OCI-LY7 (cell line): ENCODE data around the gene FOXK1. TPM values are rescaled to one million over a fixed set of nuclear protein-coding genes. Genes with fewer than 3 reads are reported as not detected.

Experiments
- BruUV-seq: library from RNA; stranded (reverse); fragments of 400-500 nt; replicated peaks from 2 replicates; lab custom pipeline; 2021; lab: Mats Ljungman, UMichigan
- CTCF ChIA-PET: fragments of 300-600 bp; sonication (Branson Sonifier 250); formaldehyde crosslinking; loops from one replicate; lab custom pipeline; 2022; ENCODE audit warnings: antibody characterized with exemption; ENCODE audit not compliant: unreplicated experiment; lab: Charles Lee
- POLR2A ChIA-PET: fragments of 300-600 bp; sonication (Branson Sonifier 250); formaldehyde crosslinking; loops from one replicate; lab custom pipeline; 2022; ENCODE audit warnings: antibody characterized with exemption; lab: Charles Lee
- DNase-seq: peaks from one replicate; pipeline ENCODE4 v3.0.0-alpha.2; 2015; ENCODE audit warnings: low spot score
- H2AFZ ChIP-seq: fragments of 200-600 bp; sonication (generic), shearing (Covaris generic); 2 replicates; pipeline ENCODE4 v1.6.1; 2014; ENCODE audit warnings: mild to moderate bottlenecking, antibody characterized with exemption, low read length, moderate library complexity
- H3K27ac ChIP-seq: fragments of 200-600 bp; sonication (generic); 2 replicates; pipeline ENCODE4 v1.5.1; 2014; ENCODE audit warnings: mixed run types, low read depth, mild to moderate bottlenecking, moderate library complexity, low read length, inconsistent platforms; ENCODE audit not compliant: poor library complexity, severe bottlenecking
- H3K36me3 ChIP-seq: fragments of 200-600 bp; sonication (generic); 2 replicates; pipeline ENCODE4 v1.6.1; 2014; ENCODE audit warnings: mild to moderate bottlenecking, antibody characterized with exemption, low read length, moderate library complexity, mixed read lengths; ENCODE audit not compliant: insufficient read depth
- H3K4me1 ChIP-seq: fragments of 200-600 bp; sonication (generic); 2 replicates; pipeline ENCODE4 v1.5.1; 2014; ENCODE audit warnings: mild to moderate bottlenecking, low read length; ENCODE audit not compliant: insufficient read depth, poor library complexity, severe bottlenecking
- H3K4me2 ChIP-seq: fragments of 200-600 bp; sonication (generic); 2 replicates; pipeline ENCODE4 v1.6.1; 2014; ENCODE audit warnings: mild to moderate bottlenecking, low read length
- H3K4me3 ChIP-seq: fragments of 200-600 bp; sonication (generic); 2 replicates; pipeline ENCODE4 v1.5.1; 2014; ENCODE audit warnings: mild to moderate bottlenecking, low read depth, low read length; ENCODE audit not compliant: poor library complexity, severe bottlenecking
- H3K79me2 ChIP-seq: fragments of 200-600 bp; sonication (generic); 2 replicates; pipeline ENCODE4 v1.6.1; 2016; ENCODE audit warnings: low read depth, mild to moderate bottlenecking, low read length, moderate library complexity, mixed read lengths; ENCODE audit not compliant: insufficient read depth
- H3K9me2 ChIP-seq: fragments of 200-600 bp; sonication (generic); 2 replicates; pipeline ENCODE4 v1.6.1; 2016; ENCODE audit warnings: mild to moderate bottlenecking, low read length, mixed read lengths; ENCODE audit not compliant: insufficient read depth
- H3K9me3 ChIP-seq: fragments of 200-600 bp; sonication (generic); 2 replicates; pipeline ENCODE4 v1.6.1; 2014; ENCODE audit warnings: mild to moderate bottlenecking, mixed run types, low read length, mixed read lengths
- H4K20me1 ChIP-seq: fragments of 200-600 bp; sonication (generic); 2 replicates; pipeline ENCODE4 v1.6.1; 2014; ENCODE audit warnings: mild to moderate bottlenecking, antibody characterized with exemption, low read length, moderate library complexity, mixed read lengths; ENCODE audit not compliant: insufficient read depth
- EZH2phosphoT487 ChIP-seq: fragments of 200-600 bp; sonication (generic); IDR thresholded peaks from 2 replicates; pipeline ENCODE4 v1.6.1; 2018; ENCODE audit warnings: low read depth, borderline replicate concordance, mild to moderate bottlenecking, mixed run types, antibody characterized with exemption, low read length, moderate library complexity, mixed read lengths
- intact Hi-C: fragments of 100-400 bp; cut with micrococcal nuclease; formaldehyde crosslinking; loops from one replicate; pipeline ENCODE4 v1.10.0; 2022; ENCODE audit not compliant: unreplicated experiment
- total RNA-seq, 2 experiments: library from RNA; depleted of rRNA in 1 of 2; stranded (reverse); fragments of >200 nt in 1 of 2; shearing (Covaris generic) in 1 of 2; gene quantifications; 2 replicates each; pipeline ENCODE4 v1.2.3, GENCODE V29; 2014 to 2022
- TF ChIP-seq, protein P1 (sequence below): fragments of 200-600 bp; sonication (generic); conservative IDR thresholded peaks from 2 replicates; pipeline ENCODE4 v1.5.1; 2014; ENCODE audit warnings: mild to moderate bottlenecking, antibody characterized with exemption, low read length, moderate library complexity, mixed read lengths

The FOXK1 gene
- total RNA-seq, 2 experiments from 2014 or later, result 17.3 to 34.5 TPM

DNA sequence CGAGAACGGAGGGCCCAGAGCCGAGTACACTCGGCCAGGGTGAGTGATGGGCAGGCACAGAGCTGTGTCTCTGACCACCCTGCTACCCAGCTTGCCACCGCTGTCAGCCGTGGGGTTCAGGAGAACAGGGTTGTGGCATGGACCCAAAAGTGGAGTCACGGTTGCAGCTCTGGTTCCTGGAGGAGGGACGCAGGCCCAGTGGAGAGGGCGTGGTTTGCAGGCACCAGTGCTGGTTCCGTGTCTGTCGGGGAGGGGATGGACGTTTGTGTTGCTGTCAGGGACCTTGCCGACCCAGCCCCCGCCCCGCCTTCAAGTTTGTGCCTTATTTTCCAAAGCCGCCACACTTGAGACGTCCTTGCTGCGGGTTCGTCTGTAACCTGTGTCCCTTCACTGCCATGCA is 48.2 kb downstream of the FOXK1 start:
- TF ChIP-seq EZH2phosphoT487, result no peak
- TF ChIP-seq, protein P1, sequence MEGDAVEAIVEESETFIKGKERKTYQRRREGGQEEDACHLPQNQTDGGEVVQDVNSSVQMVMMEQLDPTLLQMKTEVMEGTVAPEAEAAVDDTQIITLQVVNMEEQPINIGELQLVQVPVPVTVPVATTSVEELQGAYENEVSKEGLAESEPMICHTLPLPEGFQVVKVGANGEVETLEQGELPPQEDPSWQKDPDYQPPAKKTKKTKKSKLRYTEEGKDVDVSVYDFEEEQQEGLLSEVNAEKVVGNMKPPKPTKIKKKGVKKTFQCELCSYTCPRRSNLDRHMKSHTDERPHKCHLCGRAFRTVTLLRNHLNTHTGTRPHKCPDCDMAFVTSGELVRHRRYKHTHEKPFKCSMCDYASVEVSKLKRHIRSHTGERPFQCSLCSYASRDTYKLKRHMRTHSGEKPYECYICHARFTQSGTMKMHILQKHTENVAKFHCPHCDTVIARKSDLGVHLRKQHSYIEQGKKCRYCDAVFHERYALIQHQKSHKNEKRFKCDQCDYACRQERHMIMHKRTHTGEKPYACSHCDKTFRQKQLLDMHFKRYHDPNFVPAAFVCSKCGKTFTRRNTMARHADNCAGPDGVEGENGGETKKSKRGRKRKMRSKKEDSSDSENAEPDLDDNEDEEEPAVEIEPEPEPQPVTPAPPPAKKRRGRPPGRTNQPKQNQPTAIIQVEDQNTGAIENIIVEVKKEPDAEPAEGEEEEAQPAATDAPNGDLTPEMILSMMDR, result no peak
- Histone ChIP-seq H4K20me1 (peaks cover 4% of the 10 kb centered on the region; the same call in 1 of the 2 replicates), H3K9me3 (no peaks in the 10 kb centered on the region), H3K4me3 (no peak overlapping the region), H3K79me2 (no peaks in the 10 kb centered on the region), H3K36me3 (peaks cover 4% of the 10 kb centered on the region; the same call in 1 of the 2 replicates), H3K27ac (no peak overlapping the region), H3K4me2 (no peak overlapping the region), H2AFZ (no peak overlapping the region), H3K4me1 (no peaks in the 10 kb centered on the region), H3K9me2 (no peaks in the 10 kb centered on the region)
- CTCF ChIA-PET, result no interaction called here
- BruUV-seq, result no TSS peak
- intact Hi-C loops, result no loop called here
- DNase-seq, result no peak
- POLR2A ChIA-PET, result interaction anchor here (0.5 kb wide), 1 partner anchor 1678 kb away, joined by 3 read pairs; no protein-coding TSS in a partner anchor

DNA sequence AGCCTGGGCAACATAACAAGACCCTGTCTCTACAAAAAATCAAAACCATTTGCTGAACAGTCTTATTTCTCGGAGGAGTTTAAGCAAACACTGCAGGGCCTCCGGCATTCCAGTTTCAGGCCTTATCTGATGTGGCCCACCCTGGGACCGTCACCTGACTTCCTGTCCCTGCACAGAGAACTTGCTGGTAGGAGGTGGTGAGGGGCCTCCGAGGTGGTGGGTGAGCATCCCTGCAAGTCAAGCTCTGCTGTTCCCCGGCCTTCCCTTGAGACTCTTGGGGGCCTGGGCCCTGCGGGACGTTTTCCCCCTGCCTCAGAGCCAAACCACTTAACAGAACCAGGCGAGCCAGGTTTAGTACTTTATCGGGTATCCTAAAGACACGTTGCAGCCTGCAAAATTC is 48.9 kb downstream of the FOXK1 start:
- POLR2A ChIA-PET, result interaction anchor here (0.6 kb wide), 1 partner anchor 80 kb away, joined by 4 read pairs; no protein-coding TSS in a partner anchor
- Histone ChIP-seq H3K4me3 (no peak overlapping the region), H3K4me2 (no peak overlapping the region), H3K27ac (no peak overlapping the region), H3K9me2 (no peaks in the 10 kb centered on the region), H3K36me3 (peaks cover 4% of the 10 kb centered on the region; the same call in 1 of the 2 replicates), H3K79me2 (no peaks in the 10 kb centered on the region), H3K4me1 (no peaks in the 10 kb centered on the region), H4K20me1 (peaks cover 4% of the 10 kb centered on the region; the same call in 1 of the 2 replicates), H2AFZ (no peak overlapping the region), H3K9me3 (no peaks in the 10 kb centered on the region)
- TF ChIP-seq, protein P1, result no peak
- no peak for TF ChIP-seq EZH2phosphoT487
- no peak for DNase-seq
- no TSS peak for BruUV-seq
- CTCF ChIA-PET, result no interaction called here
- intact Hi-C loops, result no loop called here

DNA sequence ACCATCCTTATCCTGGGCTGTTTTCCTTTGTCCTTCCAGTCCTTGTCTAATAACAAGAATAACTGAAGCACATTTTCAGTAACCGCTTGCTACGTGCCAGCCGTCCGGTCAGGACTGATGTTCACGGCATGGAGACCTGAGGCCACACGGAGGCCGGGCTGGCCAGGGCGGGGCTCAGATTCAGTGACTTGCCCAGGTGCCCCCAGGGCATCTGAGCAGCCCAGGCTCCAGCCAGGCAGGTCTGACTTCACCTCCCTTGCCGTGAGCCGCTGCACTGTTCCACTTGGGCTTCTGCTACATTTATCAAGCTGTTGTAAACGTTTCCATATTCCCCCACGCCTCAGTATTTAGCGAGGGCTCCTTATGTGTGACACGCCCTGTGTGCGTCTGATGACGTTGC is 49.7 kb downstream of the FOXK1 start:
- Histone ChIP-seq H3K9me3 (no peaks in the 10 kb centered on the region), H3K36me3 (peaks cover 4% of the 10 kb centered on the region; the same call in 1 of the 2 replicates), H2AFZ (no peak overlapping the region), H3K4me1 (no peaks in the 10 kb centered on the region), H3K79me2 (no peaks in the 10 kb centered on the region), H3K4me3 (no peak overlapping the region), H3K9me2 (no peaks in the 10 kb centered on the region), H3K27ac (no peak overlapping the region), H4K20me1 (peaks cover 4% of the 10 kb centered on the region; the same call in 1 of the 2 replicates), H3K4me2 (no peak overlapping the region)
- ChIA-PET CTCF (no interaction called here), POLR2A (interaction anchor here (0.5 kb wide), 1 partner anchor 238 kb away, joined by 3 read pairs; no protein-coding TSS in a partner anchor)
- intact Hi-C loops, result no loop called here
- TF ChIP-seq, protein P1, result no peak
- TF ChIP-seq EZH2phosphoT487, result no peak
- DNase-seq, result no peak
- no TSS peak for BruUV-seq
